D341Med (cell line): ENCODE data around the gene C6orf15.
"Not testable (repeated sequence)": the region's sequence is repeated elsewhere in the genome, so short reads cannot be mapped to it uniquely, and the experiment has no call there.

Experiments used
- DNase-seq: peaks from one replicate; pipeline ENCODE4 v3.0.0; 2012; ENCODE audit warnings: low spot score

C6orf15 gene

DNA sequence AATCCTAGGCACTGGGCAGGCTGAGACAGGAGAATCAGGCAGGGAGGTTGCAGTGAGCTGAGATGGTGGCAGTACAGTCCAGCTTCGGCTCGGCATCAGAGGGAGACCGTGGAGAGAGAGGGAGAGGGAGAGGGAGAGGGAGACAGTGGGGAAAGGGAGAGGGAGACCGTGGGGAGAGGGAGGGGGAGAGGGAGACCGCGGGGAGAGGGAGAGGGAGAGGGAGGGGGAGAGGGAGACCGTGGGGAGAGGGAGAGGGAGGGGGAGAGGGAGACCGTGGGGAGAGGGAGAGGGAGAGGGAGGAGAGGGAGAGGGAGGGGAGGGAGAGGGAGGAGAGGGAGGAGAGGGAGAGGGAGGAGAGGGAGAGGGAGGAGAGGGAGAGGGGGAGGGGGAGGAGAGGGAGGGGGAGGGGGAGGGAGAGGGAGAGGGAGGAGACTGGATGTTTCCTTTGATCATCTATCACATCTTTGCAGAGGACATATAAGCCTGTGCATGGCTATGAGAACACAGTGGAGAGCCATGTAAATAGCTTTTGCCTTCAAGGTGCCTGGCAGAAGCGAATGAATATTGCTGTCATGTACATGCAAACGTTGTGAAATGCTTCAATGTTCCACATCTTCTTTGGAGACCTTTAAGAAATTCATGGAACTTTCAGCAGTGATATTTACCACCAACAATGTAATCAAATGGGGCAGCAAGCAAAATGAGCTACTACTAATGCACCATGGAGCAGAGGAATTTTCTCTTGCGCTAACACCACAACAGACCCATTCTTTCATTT is 44.3 kb downstream of the C6orf15 start:
- not testable (repeated sequence) for DNase-seq

DNA sequence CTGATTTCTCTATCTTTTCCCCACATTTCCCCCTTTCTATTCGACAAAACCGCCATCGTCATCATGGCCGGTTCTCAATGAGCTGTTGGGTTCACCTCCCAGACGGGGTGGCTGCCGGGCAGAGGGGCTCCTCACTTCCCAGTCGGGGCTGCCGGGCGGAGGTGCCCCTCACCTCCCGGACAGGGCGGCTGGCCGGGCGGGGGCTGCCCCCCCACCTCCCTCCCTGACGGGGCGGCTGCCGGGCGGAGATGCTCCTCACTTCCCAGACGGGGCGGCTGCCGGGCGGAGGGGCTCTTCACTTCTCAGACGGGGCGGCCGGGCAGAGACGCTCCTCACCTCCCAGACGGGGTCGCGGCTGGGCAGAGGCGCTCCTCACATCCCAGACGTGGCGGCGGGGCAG is 45.3 kb downstream of the C6orf15 start:
- DNase-seq: not testable (repeated sequence)

DNA sequence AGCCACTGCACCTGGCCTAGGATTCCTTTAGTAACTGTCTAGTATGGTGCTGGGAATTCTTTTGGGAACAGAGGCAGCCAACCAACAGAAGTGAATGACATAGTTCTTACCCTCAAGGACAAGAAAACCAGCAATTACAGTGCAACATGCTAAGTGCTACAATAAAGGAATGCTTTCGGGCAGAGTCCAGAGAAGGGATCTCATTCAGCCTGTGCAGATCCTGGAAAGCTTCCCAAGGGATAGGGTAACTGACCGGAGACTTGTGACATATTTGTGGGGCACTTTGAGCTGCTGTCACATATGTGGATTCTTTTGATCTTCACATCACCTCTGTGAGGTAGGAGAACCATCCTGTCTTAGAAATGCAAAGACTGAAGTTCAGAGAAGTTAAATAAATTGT is 46.8 kb downstream of the C6orf15 start:
- DNase-seq: no peak

DNA sequence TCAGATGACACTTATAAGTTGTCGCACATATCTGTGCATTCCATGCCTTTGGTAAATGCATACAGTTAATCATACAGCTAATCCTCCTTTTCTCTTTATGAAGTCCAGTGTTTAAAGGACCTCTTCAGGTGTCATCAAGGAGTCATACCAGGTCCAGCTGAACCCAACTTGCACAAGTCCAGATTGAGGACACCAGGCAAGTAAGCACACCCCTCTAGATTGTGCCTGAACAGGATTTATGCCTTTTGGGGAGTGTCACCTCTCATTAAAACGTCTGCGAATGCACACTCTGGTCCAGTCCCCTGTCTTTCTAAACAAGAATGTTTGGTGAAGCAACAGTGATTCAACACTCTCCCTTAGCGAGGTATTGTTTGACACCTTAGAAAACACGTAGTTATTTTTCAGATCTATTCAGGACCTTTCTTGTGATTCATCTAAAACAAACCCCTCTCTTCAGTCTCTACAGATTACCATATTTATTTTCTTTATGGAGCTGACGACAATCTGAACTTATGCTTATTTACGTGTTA is 48.4 kb downstream of the C6orf15 start:
- no peak for DNase-seq
